Measurements from ENCODE around the gene IRF2BPL.
A peak's percentile ranks its signal among the peaks of the same experiment; 100 is the strongest.

Gene IRF2BPL

GRCh38 chr14:77028384-77029231 lies at the start of gene IRF2BPL:
IRF2BPL (minus strand) TSS chr14:77028708; CDS start chr14:77027792, 916 bp downstream.
- DNase-seq = peak; percentile 98

- DNase-seq = no peak
Observed at GRCh38 chr14:77077040-77077439, 48.5 kb upstream of the IRF2BPL start.

GRCh38 chr14:77076113-77076631 lies 47.7 kb upstream of the IRF2BPL start:
- no peak for DNase-seq

- no peak for DNase-seq
Observed at GRCh38 chr14:77074969-77075368, 46.5 kb upstream of the IRF2BPL start.

DNA sequence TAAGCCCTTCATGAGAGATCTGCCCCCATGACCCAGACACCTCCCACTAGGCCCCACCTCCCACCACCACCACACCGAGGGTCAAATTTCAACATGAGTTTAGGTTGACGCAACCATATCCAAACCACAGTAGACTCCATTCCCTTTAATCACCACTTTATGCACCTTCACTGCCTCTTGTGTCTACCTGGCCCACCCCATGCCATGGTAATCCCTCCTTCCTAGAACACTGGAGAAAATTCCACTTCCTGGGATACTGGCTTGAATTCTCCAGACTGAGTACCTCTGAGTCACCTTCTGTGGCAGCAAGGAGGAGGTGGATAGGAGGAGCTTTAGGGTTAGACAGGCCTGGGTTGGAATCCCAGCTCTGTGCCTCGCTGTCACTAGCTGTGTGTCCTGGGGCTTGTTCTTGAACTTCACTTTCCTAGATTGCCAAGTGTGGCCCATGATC lies 43.5 kb upstream of the IRF2BPL start:
- DNase-seq = peak; percentile 25

DNA sequence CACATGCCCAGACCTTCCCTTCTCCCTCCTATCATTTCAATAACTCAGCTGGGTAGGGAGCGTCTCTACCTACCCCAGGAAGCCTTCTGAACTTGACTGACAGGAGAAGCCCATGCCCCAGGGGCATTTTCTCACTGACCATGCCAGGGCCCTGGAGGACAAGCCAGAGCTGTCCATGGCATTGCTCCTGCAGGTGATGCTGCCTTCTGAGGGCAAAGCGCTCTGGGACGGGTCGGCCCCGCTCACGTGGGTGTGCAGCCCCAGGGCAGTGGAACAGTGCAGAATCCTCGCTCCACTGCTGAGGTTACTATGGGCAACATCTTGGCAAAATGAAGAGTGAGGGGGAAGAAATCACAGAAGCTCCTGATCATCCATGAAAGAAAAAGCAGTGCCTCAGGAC lies 41.0 kb upstream of the IRF2BPL start:
- DNase-seq = no peak

GRCh38 chr14:77068517-77069200 lies 40.2 kb upstream of the IRF2BPL start:
- DNase-seq = no peak

DNA sequence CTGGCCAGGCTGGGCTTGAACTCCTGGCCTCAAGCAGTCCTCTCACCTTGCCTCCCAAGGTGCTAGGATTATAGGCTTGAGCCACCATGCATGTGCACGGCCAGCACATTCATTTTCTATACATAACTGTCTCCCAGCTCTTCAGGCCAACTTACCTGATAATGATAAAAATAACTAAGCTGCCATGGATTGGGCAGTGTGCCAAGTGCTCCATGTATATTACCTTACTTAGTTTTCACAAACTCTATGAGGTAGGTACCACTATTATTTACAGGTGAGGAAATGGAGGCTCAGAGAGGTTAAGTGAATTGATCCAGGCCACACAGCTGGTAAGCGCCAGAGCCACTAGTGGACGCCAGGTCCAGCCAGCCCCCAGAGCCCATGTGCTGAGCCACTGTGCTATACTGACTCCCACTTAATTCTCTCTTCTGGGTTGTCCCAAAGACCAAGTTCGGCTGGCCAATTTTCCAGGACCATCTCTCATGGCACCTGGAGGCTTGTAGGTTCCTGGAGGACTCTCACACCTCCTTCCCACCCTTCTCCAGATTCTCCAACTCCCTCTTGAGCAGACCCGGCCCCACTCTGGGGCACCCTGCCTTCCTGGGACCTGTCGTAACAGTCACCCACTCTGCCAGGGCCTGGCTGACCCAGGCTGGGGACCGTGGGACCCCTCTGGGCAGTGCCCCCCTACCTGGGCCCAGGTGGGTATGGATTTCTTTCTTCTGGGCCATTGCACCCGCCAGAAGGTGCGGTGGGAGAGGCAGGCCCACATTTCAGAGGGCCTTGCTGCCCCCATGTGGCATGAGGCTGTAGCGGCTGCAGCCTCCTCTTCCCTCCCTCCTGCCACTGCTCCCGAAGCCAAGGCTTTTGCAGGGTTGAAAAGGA lies 39.4 kb upstream of the IRF2BPL start:
- peak; percentile 55 for DNase-seq

DNA sequence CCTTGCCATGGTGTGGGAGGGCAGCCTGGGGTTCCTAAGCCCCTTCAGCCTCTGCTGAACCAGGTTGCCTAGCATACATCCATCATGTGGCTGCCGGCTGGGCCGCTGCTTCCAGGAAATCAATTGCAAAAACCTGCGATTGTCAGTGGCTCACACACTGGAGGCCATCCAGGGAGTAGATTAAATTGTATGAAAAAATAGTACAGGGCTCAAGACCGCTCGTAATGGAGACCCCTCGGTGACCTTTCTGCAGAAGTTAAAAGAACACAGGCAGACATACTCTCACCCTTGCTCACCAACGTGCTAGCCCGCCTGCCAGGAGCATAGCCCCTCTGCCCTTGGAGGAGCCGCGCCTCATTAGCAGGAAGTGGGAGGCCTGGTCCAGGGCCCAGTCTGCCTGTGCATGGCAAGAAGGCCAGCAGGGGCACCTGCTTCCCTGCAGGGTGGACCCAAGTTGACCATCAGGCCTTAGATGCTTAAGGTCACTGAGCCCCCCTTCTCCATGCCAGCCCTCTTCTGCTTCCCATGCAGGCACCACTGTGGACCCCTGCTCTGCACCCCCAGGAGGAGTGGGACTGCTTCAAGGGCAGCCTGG lies 38.2 kb upstream of the IRF2BPL start:
- no peak for DNase-seq

DNA sequence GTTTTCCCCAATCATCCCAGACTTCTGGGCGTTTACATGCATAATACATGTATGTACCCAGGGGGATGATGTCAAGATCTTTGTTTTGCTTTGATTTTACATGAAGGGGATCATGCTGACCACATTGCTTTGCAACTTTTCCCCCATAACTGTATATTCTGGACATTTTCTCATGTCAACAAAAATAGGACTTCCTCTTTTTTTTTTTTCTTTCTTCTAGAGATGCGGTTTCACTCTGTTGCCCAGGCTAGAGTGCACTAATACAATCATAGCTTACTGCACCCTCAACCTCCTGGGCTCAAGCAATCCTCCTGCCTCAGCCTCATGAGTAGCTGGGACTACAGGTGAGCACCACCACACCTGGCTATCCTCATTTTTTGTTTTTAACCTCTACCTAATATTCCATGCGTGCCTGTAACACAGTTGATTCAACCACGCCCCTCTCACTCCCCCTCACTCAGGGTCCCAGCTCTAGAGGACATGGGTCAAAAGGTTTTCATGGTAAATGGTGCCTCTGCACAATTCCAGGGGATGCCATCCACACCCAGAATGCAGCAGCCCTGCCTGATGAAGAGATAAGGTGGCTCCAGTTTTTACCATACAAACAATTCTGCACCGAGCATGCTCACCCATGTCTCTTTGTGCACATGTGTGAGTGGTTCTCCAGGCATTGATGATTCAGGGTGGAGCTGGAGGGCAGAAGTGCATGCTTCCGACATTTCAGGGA lies 37.5 kb upstream of the IRF2BPL start:
- DNase-seq = no peak

GRCh38 chr14:77064521-77065178 lies 36.1 kb upstream of the IRF2BPL start:
- no peak for DNase-seq

- DNase-seq = no peak
Observed at GRCh38 chr14:77063571-77064171, 35.2 kb upstream of the IRF2BPL start.

- no peak for DNase-seq
Observed at GRCh38 chr14:77062261-77062660, 33.8 kb upstream of the IRF2BPL start.

GRCh38 chr14:77061630-77062257 lies 33.2 kb upstream of the IRF2BPL start:
- no peak for DNase-seq

GRCh38 chr14:77059276-77059915 lies 30.9 kb upstream of the IRF2BPL start:
- peak; percentile 91 for DNase-seq

GRCh38 chr14:77058785-77059184 lies 30.3 kb upstream of the IRF2BPL start:
- DNase-seq = no peak

DNA sequence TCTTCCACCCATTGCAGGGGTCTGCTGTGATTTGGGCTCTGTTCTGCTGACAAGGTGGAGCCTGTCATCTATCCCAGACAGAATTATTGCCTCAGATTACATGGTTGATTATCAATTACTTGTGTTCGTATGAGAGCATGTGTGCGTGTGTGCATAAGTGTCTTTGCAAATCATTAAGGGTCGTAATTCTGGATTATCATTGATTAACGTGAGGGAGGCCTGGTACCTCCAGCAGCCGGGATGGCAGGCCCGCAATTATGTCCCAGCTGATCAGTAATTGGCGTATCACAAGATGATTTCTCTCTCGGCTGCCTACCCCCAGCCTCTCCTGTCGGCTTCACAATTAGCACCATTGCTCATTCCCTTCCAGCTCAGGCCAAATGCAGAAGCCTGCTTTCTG lies 29.6 kb upstream of the IRF2BPL start:
- no peak for DNase-seq

DNA sequence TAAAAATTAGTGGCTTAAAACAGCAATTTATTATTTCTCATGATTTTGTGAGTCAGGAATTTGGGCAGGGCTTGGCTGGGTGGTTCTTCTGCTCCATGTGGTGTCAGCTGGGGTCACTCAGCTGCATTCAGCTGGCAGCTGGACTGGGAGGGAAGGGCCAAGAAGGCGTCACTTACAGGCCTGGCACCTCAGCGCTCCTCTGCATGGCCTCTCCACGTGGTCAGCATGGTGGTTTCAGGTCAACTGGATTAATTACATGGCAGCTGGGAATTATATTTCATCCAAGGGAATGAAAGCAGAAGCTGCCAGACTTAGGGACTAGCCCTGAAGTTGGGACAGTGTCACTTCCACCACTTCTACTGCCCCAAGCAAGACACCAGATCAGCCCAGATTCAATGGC lies 27.5 kb upstream of the IRF2BPL start:
- DNase-seq = no peak

GRCh38 chr14:77055306-77055705 lies 26.8 kb upstream of the IRF2BPL start:
- no peak for DNase-seq
